GM20000 (cell line): Measurements from ENCODE around the gene PIEZO1.

Experiments used
- DNase-seq: peaks from one replicate; pipeline ENCODE4 v3.0.0; 2012; ENCODE audit warnings: low spot score
- CTCF ChIP-seq: IDR thresholded peaks from 2 replicates; pipeline ENCODE4 v1.5.1; 2012; ENCODE audit warnings: mild to moderate bottlenecking, control low read depth; ENCODE audit errors: extremely low read depth, missing control alignments

PIEZO1 gene

GRCh38 chr16:88713568-88714419 is 71.2 kb downstream of the PIEZO1 start:
- no peak for TF ChIP-seq CTCF
- no peak for DNase-seq

GRCh38 chr16:88713054-88713453 is 72.0 kb downstream of the PIEZO1 start:
- DNase-seq, result no peak
- TF ChIP-seq CTCF, result no peak

DNA sequence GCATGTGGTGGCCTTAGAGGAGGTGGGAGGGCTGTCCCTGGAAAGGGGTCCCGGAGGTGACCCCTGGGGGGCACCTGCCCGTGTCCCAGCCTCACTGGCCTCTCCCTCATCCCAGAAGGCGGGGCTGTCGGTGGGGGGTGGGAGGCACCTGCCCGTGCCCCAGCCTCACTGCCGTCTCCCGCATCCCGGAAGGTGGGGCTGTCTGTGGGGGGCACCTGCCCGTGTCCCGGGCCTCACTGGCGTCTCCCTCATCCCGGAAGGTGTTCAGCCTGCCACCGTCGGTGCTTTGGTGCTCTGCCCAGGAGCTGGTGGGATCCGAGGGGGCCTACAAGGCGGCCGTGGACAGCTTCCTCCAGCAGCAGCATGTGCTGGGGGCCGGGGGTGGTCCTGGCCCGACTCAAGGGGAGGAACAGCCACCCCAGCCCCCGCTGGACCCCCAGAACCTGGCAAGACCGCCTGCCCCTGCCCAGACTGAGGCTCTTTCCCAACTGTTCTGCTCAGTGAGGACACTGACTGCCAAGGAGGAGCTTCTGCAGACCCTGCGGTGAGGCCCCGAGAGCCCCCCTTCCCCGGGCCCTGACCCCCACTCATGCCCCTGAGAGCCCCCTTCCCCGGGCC is 72.5 kb downstream of the PIEZO1 start:
- DNase-seq, result no peak

GRCh38 chr16:88711750-88712340 is 73.2 kb downstream of the PIEZO1 start:
- no peak for TF ChIP-seq CTCF
- no peak for DNase-seq

More for the DNA sequence above, 72.5 kb downstream of the PIEZO1 start:
- TF ChIP-seq CTCF, result no peak

- no peak for TF ChIP-seq CTCF
- no peak for DNase-seq
These were observed 74.5 kb downstream of the PIEZO1 start for GRCh38 chr16:88710556-88710955.

GRCh38 chr16:88706965-88707826 is 77.8 kb downstream of the PIEZO1 start:
- no peak for TF ChIP-seq CTCF
- DNase-seq, result no peak
